ENCODE measurements around the gene TVP23C.
"Not testable (repeated sequence)": the region's sequence is repeated elsewhere in the genome, so short reads cannot be mapped to it uniquely, and the experiment has no call there.

TVP23C gene

DNA sequence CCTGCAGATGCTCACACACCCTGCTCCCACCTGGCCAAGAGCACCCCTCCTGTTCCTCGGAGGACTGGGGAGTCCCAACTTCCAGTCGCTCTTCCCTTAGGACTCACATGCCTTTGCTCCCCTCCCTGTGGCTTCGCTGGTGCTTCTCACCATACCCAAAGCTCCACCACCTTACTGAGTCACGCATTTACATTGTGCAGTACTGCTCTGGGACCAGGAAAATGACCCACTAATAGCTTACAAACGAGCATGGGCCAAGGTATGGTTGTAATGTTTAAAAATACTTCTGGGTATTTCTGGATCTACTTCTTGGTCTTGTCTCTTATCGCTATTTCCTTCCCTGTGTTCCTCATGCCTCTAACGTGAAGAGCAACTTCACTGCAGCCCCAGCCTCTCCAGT, 54.8 kb downstream of the TVP23C start:
- Histone ChIP-seq H3K4me1 (ENCODE audit: insufficient read depth, poor library complexity, severe bottlenecking) (no peaks in the 10 kb centered on the region), H3K27ac (ENCODE audit: poor library complexity, severe bottlenecking) (no peak overlapping the region), H3K4me3 (ENCODE audit: severe bottlenecking) (no peak overlapping the region), H3K36me3 (ENCODE audit: low read depth) (peaks cover 10% of the 10 kb centered on the region), H3K9me3 (ENCODE audit: severe bottlenecking) (no peaks in the 10 kb centered on the region), H3K27me3 (ENCODE audit: insufficient read depth, poor library complexity, severe bottlenecking) (no peaks in the 10 kb centered on the region)
- TF ChIP-seq, protein P1, sequence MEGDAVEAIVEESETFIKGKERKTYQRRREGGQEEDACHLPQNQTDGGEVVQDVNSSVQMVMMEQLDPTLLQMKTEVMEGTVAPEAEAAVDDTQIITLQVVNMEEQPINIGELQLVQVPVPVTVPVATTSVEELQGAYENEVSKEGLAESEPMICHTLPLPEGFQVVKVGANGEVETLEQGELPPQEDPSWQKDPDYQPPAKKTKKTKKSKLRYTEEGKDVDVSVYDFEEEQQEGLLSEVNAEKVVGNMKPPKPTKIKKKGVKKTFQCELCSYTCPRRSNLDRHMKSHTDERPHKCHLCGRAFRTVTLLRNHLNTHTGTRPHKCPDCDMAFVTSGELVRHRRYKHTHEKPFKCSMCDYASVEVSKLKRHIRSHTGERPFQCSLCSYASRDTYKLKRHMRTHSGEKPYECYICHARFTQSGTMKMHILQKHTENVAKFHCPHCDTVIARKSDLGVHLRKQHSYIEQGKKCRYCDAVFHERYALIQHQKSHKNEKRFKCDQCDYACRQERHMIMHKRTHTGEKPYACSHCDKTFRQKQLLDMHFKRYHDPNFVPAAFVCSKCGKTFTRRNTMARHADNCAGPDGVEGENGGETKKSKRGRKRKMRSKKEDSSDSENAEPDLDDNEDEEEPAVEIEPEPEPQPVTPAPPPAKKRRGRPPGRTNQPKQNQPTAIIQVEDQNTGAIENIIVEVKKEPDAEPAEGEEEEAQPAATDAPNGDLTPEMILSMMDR (IDR thresholded peaks at IDR 0.05; ENCODE audit: poor library complexity, severe bottlenecking): no peak
- ATAC-seq (ENCODE audit: low read depth) (no peak), DNase-seq (ENCODE audit: low spot score) (no peak)

DNA sequence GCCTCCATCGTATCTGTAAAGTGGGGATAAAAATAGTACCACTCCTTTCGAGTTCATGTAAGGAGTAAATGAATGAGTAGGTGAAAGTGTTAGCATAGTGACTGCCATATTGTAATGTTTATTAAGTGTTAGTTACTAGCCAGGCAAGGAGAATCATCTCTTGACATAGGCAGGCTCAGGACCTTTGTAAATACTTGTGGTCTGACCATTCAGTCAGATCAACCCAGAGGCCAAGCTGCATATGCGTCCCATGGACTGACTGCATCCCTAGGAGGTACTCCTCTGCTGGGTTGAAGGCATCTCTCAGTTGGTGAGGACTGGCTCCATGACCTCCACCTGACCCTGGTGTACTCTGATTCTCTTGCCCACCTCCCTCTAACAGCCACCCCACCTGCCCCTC, 55.4 kb downstream of the TVP23C start:
- TF ChIP-seq, protein P1 (IDR thresholded peaks at IDR 0.05; ENCODE audit: poor library complexity, severe bottlenecking): no peak
- Histone ChIP-seq H3K27me3 (ENCODE audit: insufficient read depth, poor library complexity, severe bottlenecking) (no peaks in the 10 kb centered on the region), H3K36me3 (ENCODE audit: low read depth) (peaks cover 10% of the 10 kb centered on the region), H3K4me1 (ENCODE audit: insufficient read depth, poor library complexity, severe bottlenecking) (no peaks in the 10 kb centered on the region), H3K4me3 (ENCODE audit: severe bottlenecking) (no peak overlapping the region), H3K9me3 (ENCODE audit: severe bottlenecking) (no peaks in the 10 kb centered on the region), H3K27ac (ENCODE audit: poor library complexity, severe bottlenecking) (no peak overlapping the region)
- DNase-seq (ENCODE audit: low spot score) (no peak), ATAC-seq (ENCODE audit: low read depth) (no peak)

DNA sequence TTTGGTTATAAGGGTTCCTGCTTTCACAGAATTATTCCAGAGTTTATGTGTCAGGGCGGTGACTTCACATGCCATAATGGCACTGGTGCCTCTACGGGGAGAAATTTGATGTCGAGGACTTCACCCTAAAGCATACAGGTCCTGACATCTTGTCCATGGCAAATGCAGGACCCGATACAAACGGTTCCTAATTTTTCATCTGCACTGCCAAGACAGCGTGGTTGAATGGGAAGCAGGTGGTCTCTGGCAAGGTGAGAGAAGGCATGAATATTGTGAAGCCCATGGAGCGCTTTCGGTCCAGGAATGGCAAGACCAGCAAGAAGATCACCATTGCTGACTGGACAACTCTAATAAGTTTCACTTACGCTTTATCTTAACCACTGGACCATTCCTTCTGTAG, 56.3 kb downstream of the TVP23C start:
- ATAC-seq (ENCODE audit: low read depth): no peak
- H3K27ac ChIP-seq (ENCODE audit: poor library complexity, severe bottlenecking): no peak overlapping the region

DNA sequence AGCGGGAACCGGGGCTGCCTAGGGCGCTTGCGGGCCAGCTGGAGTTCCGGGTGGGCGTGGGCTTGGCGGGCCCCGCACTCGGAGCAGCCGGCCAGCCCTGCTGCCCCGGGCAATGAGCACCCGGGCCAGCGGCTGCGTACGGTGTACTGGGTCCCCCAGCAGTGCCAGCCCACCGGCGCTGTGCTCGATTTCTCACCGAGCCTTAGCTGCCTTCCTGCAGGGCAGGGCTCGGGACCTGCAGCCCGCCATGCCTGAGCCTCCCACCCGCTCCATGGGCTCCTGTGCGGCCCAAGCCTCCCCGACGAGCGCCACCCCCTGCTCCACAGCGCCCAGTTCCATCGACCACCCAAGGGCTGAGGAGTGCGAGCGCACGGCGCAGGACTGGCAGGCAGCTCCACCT, 57.6 kb downstream of the TVP23C start:
- H3K27ac ChIP-seq (ENCODE audit: poor library complexity, severe bottlenecking); ATAC-seq (ENCODE audit: low read depth); H3K4me3 ChIP-seq (ENCODE audit: severe bottlenecking); H3K36me3 ChIP-seq (ENCODE audit: low read depth); DNase-seq (ENCODE audit: low spot score); H3K27me3 ChIP-seq (ENCODE audit: insufficient read depth, poor library complexity, severe bottlenecking); H3K4me1 ChIP-seq (ENCODE audit: insufficient read depth, poor library complexity, severe bottlenecking); H3K9me3 ChIP-seq (ENCODE audit: severe bottlenecking): not testable (repeated sequence)

More for the DNA sequence above, 56.3 kb downstream of the TVP23C start:
- Histone ChIP-seq H3K36me3 (ENCODE audit: low read depth) (peaks cover 10% of the 10 kb centered on the region), H3K27me3 (ENCODE audit: insufficient read depth, poor library complexity, severe bottlenecking) (no peaks in the 10 kb centered on the region), H3K4me3 (ENCODE audit: severe bottlenecking) (no peak overlapping the region), H3K9me3 (ENCODE audit: severe bottlenecking) (no peaks in the 10 kb centered on the region), H3K4me1 (ENCODE audit: insufficient read depth, poor library complexity, severe bottlenecking) (no peaks in the 10 kb centered on the region)
- TF ChIP-seq, protein P1 (IDR thresholded peaks at IDR 0.05; ENCODE audit: poor library complexity, severe bottlenecking): no peak
- DNase-seq (ENCODE audit: low spot score): no peak

DNA sequence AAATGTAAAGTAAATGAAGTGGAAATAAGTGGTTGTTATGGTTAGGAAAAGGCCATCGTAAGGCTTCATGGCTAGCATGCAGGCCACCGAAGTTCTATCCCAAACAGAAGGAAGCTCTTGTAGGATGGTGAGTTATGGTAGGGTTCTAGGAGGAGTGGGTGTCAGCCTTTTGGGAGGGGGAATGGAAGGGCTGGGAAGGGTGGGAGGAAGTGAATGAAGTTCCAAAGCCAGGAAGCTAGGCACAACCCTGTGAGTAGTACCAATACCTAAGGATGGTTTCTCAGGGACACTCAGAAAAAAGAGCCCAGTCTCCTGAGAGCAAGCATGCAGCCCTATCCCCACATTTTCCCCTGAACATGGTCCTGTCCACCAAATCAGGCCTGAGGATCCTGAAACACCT, 59.6 kb downstream of the TVP23C start:
- H3K36me3 ChIP-seq (ENCODE audit: low read depth): no peaks in the 10 kb centered on the region; the same call in none of the 2 replicates
- no peaks in the 10 kb centered on the region for H3K4me1 ChIP-seq (ENCODE audit: insufficient read depth, poor library complexity, severe bottlenecking)
- H3K27ac ChIP-seq (ENCODE audit: poor library complexity, severe bottlenecking): no peak overlapping the region
- no peaks in the 10 kb centered on the region for H3K9me3 ChIP-seq (ENCODE audit: severe bottlenecking)
- TF ChIP-seq, protein P1 (IDR thresholded peaks at IDR 0.05; ENCODE audit: poor library complexity, severe bottlenecking): no peak
- DNase-seq (ENCODE audit: low spot score) (no peak), ATAC-seq (ENCODE audit: low read depth) (no peak)
- no peak overlapping the region for H3K4me3 ChIP-seq (ENCODE audit: severe bottlenecking)
- no peaks in the 10 kb centered on the region for H3K27me3 ChIP-seq (ENCODE audit: insufficient read depth, poor library complexity, severe bottlenecking)

Measured in RWPE2 (cell line).